ENCODE data around the gene CD300A.

Gene CD300A

DNA sequence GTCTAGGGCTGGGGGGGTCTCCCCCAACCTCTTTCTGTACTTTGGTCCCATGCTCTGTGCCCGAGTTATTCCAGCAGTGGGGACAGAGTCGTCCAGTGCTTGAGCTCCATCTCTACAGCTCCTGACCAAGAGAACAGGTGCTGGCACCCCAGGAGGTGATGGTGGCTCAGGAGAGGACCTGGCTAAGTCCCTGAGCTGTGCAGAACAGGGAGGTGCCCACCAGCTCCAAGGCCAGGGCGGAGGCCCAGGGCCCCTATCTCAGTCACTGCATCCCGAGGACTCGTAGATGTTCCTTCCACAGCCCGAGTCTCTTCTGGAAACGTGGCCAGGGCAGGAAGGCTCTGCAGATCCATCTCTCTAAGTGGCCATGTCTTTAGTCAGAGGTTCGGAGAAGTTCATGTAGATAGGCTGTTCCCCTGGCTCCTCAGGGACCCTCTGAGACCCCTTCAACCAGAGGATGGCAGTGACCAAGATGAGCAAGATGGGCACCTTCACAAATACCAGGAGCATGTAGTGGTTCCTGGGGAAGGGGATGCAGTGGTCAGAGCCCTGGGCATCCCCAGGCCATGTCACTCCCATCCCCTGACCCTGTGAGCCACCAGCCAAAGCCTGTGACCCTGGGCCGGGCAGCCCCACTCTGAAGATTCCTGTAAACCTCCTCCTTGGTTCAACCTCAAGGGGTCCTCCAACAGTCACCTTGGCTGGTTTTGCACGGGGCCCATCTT lies 56.1 kb downstream of the CD300A start:
- DNase-seq, result no peak

DNA sequence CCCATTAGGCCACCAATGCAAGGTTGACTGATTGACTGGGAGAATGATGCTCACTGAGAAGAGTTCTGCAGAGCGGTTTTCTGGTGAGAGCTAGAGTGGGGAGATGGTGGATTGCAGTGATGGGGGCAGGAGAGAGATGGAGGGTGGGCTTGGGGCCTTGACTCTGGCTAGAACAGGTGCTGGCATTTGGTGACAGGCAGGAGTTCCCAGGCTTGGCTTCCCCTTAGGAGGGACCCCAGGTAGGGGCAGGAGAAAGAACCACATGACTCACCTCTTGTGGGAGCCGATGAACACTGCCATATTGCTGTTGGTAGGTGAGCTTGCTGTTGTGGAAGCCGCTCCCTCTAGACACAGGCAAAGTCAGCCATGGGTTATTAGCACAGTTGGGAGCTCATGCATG lies 56.9 kb downstream of the CD300A start:
- DNase-seq, result no peak

DNA sequence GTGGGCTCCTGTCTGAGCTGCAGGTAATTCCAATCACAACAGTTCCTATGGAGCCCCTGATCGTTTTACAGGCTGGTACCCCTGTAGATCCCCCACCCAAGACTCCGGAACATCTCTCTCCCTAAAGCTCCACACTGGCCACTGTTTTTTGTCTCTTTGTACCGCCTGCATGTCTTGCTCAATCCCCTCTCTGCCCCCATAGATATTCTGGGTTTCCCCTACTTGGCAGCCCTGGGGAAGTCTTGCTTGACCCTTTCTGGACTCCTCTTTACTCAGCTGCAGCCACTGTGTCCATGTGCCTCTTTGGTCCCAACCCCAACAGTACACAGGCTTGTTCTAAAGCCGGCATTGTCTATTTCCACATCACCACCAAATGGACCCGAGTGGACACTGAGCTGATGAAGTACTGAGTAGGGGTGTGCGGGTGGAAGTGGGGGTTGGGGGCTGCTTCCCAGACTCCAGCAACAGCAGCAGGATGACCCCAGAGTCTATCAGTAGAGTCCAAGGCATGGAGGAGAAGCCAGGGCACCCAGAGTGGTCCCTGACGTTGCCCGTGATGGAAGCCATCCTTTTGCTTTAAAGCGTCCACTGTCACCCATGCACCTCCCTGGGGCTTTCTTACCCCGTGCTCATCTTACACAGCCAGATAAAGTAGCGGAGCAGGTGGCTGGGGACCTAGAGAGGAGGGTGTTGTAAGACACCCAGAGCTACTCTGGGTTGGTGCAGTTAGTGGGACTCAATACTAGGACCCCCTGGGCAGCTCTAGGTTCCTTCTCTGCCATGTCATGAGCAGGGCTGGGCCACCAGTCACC lies 58.4 kb downstream of the CD300A start:
- DNase-seq, result no peak

DNA sequence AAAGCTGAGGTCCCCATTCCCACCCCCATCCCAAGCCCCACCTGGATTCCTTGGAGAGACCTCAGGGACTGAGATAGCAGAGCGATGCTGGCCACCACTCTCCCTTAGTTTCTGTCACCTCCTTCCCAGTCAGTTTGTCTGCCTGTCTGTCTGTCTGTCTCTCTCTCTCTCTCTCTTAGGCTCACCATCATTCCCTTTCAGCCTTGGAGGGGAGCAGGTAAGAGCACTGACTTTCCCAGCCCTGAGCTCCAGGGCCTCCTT lies 59.0 kb downstream of the CD300A start:
- DNase-seq, result no peak

DNA sequence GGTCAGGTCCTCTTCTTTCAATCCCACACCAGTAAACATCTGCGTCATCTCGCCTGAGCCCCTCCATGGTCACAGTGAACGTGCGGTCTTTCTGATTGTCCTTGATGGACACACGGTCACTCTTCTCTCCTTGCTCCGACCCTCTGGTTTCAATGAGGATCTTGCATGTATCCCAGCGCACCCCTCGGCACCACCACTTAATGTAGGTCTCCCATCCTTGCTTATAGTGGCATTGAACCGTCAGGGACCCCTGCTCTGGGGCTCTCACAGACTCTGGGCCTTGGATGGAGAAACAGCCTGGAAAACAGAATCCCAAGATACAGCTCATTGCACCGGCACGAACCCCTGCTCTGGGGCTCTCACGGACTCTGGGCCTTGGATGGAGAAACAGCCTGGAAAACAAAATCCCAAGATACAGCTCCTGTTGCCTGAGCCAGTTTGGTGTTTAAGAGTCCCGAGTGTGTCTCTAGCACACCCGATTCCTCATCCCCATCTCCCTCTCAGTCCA lies 59.4 kb downstream of the CD300A start:
- DNase-seq, result no peak

DNA sequence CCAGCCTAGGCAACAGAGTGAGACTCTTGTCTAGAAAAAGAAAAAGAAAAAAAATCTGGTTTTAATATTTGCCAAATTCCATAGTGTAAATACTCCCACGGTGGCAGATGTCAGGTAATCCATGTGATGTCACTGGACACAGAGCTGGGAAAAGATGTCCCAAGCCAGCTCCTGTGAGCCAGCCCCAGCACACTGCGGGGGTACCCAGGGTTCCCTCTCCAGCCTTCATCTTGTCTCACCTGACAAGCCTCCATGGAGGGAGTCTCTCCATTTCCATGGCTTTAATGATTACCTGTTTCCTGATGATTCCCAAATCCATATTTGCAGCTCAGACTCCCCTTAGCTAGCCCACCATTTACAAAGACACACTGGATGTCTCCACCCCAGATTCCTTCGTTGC lies 60.2 kb downstream of the CD300A start:
- no peak for DNase-seq

DNA sequence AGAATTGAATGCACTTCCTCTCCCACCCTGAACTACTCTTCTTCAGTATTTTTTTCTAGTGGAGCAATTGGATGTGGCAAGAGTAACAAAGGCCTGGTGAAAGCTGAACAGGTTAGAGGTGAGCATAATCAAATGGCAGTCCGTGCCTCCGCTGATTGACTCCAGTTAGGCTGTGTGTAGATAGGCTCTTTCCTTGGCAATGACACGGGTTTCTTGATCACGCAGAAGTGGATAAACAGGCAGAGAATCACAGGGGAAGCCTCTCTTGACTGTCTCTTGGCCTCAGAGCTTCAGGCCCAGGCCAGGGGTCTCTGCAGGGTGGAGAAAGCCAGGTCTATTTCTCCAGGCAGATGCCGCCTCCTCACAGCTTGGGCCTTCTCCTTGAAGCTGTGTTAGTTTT lies 60.6 kb downstream of the CD300A start:
- no peak for DNase-seq

DNA sequence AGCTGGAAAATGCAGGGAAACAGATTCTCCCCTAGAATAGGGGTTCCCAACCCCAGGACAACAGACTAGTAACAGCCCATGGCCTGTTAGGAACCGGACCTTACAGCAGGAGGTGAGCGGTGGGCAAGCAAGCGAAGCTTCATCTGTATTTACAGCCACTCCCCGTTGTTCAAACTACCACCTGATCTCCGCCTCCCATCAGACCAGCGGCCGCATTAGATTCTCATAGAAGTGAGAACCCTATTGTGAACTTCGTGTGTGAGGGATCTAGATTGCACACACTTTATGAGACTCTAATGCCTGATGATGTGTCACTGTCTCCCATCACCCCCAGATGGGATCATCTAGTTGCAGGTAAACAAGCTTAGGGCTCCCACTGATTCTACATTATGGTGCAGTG lies 61.3 kb downstream of the CD300A start:
- no peak for DNase-seq

DNA sequence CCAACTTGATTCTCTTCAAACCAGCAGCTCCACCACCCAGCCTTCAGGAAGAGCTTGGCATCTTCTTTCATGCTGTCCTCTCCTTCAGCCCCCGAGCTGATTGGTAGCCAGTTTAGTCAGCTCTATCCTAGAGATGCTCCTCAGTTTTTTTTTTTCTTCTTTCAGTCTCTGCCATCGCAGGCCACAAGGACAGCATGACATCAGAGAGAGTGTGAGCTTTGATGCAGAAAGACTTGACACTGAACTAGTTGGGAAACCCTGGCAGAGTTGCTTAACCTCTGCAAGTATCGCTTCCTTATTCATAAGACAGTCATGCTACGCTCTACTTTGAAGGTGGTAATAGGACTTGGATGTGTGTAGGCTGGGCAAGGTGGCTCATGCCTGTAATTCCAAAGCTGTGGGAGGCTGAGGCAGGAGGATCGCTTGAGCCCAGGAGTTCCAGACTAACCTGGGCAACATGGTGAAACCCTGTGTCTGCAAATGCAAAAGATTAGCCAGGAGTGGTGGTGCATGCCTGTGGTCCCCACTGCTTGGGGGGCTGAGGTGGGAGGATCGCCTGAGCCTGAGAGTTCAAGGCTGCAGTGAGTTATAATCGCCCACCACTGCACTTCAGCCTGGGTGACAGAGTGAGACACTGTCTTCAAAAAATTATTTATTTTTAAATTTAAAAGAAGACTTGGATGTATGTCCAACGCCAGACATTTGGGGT lies 62.2 kb downstream of the CD300A start:
- no peak for DNase-seq

DNA sequence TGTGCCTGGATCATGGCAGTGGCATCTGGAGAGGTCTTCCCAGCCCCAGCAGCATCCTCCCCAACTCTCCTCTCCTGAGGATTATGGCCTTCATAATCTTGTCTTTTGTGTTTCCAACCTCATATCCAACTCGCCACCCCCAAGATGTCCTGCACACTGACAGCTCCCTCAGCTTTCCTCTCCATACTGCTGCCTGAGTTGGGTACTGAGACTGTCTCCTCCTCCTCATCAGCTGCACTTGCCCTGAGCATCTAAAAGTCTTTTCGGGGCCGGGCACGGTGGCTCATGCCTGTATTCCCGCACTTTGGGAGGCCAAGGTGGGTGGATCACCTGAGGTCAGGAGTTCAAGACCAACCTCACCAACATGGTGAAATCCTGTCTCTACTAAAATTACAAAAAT lies 62.8 kb downstream of the CD300A start:
- no peak for DNase-seq

DNA sequence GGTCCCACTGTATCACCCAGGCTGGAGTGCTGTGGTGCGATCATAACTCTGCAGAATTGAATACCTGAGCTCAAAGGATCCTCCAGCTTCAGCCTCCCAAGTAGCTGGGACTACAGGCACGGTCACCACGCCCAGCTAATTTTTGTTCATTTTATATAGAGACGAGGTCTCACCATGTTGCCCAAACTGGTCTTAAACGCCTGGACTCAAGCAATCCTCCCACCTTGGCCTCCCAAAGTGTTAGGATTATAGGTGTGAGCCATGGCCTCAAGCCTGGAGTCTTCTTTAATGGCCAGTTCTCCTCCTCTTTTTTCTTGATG lies 64.4 kb downstream of the CD300A start:
- DNase-seq, result no peak

DNA sequence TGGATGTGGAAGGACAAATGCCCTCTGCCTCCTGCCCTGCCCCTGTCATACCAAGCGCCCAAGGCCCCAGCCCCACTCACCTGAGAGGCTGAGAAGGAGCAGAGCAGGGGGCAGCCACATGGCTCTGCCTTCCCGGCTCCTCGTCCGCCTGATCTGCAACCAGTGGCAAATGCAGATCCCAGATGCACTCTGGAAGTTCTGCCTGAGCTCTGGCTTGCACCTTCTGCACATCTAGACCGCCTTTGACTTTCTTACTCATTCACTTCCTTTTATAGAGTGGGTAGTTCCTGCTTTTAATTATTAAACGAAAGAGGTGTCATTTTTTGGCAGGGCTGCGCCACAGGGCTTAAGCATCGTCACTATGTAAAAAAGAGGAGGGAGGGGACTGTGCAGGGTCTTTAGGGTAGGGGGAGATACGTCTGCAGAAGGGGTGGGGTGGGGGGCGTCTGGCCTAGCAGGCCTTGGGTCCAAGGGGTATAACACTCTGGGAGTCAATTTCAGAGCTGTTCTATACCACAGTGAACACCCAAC lies 64.9 kb downstream of the CD300A start, which contains the start of gene CD300LB:
Gene CD300LB, minus strand, starts transcription at position 245 of the 531 bp plus-strand sequence. Its CDS starts 125 bp downstream, at position 120.
- no peak for DNase-seq

DNA sequence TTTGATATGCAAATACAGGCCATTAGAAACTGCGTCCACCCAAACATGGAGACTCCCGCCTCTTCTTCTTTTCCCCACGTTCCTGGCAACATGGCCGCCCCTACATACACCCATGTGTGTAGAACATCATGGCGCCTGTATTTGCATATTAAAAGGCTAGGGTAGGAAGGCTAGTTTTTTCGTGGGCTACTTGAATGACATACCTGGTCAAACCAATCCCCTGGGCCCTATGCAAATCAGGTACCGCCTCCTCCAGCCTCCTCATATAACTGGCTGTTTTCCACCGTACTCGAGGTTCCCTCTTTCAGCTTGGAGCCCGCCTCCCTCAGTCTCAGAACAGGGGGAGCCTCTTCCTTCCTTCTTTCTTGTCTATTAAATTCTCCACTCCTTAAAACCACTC lies 65.7 kb downstream of the CD300A start:
- DNase-seq, result no peak
